DND-41 (cell line): ENCODE results near the gene AGMO.

Experiments
- CTCF ChIP-seq: IDR thresholded peaks from 2 replicates; pipeline ENCODE4 v1.5.1; 2012; ENCODE audit warnings: borderline replicate concordance, low read length, moderate library complexity, mild to moderate bottlenecking; ENCODE audit not compliant: poor library complexity, severe bottlenecking; ENCODE audit errors: extremely low read depth
- EZH2 ChIP-seq: IDR thresholded peaks from 3 replicates; pipeline ENCODE4 v1.6.1; 2012; ENCODE audit warnings: borderline replicate concordance, low read depth, mild to moderate bottlenecking, moderate library complexity, low read length, inconsistent platforms; ENCODE audit not compliant: severe bottlenecking

- no peak for TF ChIP-seq CTCF
- TF ChIP-seq EZH2: no peak
These were observed 7.7 kb downstream of the AGMO start for GRCh38 chr7:15554081-15554480.
